Measurements from ENCODE around the gene RRP8. TPM values are rescaled to one million over a fixed set of nuclear protein-coding genes. Genes with fewer than 3 reads are reported as not detected.

Gene RRP8
- total and polyA plus RNA-seq, 9 of the 15 experiments (the other 6 are each of a cell fraction or from before 2014, with no cell fraction given): 5.7 to 47.3 (median 32.6) TPM

DNA sequence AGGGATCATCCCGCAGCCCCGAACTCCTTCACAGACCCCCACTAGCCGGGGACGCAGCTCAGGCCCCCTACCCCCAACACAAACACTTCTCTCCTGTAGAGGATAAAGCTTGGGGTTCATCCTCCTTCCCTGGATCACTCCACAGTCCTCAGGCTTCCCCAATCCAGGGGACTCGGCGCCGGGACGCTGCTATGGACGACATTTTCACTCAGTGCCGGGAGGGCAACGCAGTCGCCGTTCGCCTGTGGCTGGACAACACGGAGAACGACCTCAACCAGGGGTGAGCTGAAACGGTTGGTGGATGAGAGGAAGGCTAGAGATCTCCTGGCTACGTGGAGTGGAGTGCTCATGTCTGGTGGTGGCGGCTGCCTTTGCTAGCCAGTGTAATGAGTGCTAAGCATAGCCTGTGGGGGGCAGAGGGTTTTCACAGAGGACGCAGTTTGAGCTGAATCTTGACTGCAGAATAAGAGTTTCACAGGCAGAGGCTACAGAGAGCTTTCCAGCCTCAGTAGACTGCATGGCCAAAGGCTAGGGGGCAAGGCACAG, 738 bp upstream of the RRP8 start (continued):
- TF ChIP-seq, protein P1, sequence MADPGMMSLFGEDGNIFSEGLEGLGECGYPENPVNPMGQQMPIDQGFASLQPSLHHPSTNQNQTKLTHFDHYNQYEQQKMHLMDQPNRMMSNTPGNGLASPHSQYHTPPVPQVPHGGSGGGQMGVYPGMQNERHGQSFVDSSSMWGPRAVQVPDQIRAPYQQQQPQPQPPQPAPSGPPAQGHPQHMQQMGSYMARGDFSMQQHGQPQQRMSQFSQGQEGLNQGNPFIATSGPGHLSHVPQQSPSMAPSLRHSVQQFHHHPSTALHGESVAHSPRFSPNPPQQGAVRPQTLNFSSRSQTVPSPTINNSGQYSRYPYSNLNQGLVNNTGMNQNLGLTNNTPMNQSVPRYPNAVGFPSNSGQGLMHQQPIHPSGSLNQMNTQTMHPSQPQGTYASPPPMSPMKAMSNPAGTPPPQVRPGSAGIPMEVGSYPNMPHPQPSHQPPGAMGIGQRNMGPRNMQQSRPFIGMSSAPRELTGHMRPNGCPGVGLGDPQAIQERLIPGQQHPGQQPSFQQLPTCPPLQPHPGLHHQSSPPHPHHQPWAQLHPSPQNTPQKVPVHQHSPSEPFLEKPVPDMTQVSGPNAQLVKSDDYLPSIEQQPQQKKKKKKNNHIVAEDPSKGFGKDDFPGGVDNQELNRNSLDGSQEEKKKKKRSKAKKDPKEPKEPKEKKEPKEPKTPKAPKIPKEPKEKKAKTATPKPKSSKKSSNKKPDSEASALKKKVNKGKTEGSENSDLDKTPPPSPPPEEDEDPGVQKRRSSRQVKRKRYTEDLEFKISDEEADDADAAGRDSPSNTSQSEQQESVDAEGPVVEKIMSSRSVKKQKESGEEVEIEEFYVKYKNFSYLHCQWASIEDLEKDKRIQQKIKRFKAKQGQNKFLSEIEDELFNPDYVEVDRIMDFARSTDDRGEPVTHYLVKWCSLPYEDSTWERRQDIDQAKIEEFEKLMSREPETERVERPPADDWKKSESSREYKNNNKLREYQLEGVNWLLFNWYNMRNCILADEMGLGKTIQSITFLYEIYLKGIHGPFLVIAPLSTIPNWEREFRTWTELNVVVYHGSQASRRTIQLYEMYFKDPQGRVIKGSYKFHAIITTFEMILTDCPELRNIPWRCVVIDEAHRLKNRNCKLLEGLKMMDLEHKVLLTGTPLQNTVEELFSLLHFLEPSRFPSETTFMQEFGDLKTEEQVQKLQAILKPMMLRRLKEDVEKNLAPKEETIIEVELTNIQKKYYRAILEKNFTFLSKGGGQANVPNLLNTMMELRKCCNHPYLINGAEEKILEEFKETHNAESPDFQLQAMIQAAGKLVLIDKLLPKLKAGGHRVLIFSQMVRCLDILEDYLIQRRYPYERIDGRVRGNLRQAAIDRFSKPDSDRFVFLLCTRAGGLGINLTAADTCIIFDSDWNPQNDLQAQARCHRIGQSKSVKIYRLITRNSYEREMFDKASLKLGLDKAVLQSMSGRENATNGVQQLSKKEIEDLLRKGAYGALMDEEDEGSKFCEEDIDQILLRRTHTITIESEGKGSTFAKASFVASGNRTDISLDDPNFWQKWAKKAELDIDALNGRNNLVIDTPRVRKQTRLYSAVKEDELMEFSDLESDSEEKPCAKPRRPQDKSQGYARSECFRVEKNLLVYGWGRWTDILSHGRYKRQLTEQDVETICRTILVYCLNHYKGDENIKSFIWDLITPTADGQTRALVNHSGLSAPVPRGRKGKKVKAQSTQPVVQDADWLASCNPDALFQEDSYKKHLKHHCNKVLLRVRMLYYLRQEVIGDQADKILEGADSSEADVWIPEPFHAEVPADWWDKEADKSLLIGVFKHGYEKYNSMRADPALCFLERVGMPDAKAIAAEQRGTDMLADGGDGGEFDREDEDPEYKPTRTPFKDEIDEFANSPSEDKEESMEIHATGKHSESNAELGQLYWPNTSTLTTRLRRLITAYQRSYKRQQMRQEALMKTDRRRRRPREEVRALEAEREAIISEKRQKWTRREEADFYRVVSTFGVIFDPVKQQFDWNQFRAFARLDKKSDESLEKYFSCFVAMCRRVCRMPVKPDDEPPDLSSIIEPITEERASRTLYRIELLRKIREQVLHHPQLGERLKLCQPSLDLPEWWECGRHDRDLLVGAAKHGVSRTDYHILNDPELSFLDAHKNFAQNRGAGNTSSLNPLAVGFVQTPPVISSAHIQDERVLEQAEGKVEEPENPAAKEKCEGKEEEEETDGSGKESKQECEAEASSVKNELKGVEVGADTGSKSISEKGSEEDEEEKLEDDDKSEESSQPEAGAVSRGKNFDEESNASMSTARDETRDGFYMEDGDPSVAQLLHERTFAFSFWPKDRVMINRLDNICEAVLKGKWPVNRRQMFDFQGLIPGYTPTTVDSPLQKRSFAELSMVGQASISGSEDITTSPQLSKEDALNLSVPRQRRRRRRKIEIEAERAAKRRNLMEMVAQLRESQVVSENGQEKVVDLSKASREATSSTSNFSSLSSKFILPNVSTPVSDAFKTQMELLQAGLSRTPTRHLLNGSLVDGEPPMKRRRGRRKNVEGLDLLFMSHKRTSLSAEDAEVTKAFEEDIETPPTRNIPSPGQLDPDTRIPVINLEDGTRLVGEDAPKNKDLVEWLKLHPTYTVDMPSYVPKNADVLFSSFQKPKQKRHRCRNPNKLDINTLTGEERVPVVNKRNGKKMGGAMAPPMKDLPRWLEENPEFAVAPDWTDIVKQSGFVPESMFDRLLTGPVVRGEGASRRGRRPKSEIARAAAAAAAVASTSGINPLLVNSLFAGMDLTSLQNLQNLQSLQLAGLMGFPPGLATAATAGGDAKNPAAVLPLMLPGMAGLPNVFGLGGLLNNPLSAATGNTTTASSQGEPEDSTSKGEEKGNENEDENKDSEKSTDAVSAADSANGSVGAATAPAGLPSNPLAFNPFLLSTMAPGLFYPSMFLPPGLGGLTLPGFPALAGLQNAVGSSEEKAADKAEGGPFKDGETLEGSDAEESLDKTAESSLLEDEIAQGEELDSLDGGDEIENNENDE (IDR thresholded peaks at IDR 0.05; ENCODE audit: low read depth, low read length): no peak

Data from K562 (cell line).